Measurements from ENCODE around the gene CELA2A. TPM values are rescaled to one million over a fixed set of nuclear protein-coding genes. Genes with fewer than 3 reads are reported as not detected.
A peak's percentile ranks its signal among the peaks of the same experiment; 100 is the strongest.
"Not testable (repeated sequence)": the region's sequence is repeated elsewhere in the genome, so short reads cannot be mapped to it uniquely, and the experiment has no call there.

Gene CELA2A
- total and polyA plus RNA-seq, 5 experiments from 2014 or later = not detected

DNA sequence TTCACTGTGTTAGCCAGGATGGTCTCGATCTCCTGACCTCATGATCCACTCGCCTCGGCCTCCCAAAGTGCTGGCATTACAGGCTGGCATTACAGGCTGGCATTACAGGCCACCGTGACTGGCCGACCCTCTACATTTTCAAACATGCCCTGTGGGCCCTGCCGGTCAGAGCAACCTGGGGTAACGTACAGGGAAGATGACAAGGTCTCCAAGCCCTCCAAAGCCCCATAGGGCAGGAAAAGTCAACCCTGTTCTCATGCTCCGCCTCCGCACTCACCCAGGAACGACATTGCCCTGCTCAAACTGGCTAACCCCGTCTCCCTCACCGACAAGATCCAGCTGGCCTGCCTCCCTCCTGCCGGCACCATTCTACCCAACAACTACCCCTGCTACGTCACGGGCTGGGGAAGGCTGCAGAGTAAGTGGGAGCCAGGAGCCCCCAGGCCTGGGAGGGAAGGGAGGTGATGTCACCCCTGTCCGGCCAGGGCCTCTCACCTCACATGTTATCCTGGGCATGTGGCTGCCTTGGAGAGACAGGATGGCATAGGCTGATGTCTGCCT, 26.5 kb downstream of the CELA2A start:
- POLR2A ChIA-PET, ATAC-seq, H3K9me3 Mint-ChIP-seq, H3K27ac Mint-ChIP-seq, H3K27me3 Mint-ChIP-seq, DNase-seq, H3K4me3 Mint-ChIP-seq, H3K4me1 Mint-ChIP-seq: not testable (repeated sequence)
- H3K36me3 Mint-ChIP-seq = peaks cover 7 to 19% (median 15%) of the 10 kb centered on the region in 3 donors

DNA sequence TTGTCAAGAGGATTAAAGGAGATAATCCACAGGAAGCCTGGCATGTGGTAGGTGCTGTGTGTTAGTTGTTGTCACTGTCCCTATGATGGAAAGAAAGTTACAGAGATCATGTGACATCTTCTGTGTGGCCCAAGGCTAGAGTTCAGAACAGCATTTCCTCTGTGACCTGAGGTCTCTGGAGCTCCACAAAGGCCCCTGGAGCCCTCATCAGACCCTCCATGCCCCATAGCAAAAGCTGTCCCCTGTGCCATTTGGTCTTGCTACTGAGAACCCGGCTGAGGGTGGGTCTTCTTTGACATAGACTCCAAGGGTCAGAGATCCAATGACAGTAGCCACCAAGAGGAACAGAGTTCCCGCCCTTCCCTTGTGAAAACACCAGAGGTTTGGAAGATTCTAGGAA, 27.4 kb downstream of the CELA2A start:
- H3K27ac Mint-ChIP-seq = no peak overlapping the region
- ATAC-seq = no peak
- H3K4me3 Mint-ChIP-seq = no peak overlapping the region
- POLR2A ChIA-PET = no interaction called here
- no peak for DNase-seq
- H3K36me3 Mint-ChIP-seq = peaks cover 7 to 19% (median 15%) of the 10 kb centered on the region in 3 donors
- H3K4me1 Mint-ChIP-seq = no peaks in the 10 kb centered on the region
- H3K27me3 Mint-ChIP-seq = no peaks in the 10 kb centered on the region
- no peaks in the 10 kb centered on the region for H3K9me3 Mint-ChIP-seq

DNA sequence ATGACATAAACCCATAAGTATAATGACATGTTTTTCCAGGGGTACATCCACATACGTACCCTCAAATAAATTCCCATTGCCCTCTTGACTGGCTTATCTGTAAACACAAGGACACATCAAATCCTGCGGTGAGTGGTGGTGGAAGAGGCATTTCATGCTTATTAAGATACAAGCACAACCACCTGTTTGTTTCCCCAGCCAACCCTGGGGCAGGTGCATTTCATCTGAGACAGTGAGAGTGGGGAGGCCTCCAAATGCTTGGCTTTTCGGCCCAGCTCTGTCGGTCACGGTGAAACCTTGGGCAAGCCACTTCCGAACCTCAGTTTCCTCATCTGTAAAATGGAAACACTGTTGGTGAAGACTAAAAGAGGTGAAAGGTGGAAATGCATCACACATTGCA, 27.9 kb downstream of the CELA2A start:
- H3K4me1 Mint-ChIP-seq, DNase-seq, H3K9me3 Mint-ChIP-seq, H3K4me3 Mint-ChIP-seq, H3K27ac Mint-ChIP-seq, ATAC-seq, POLR2A ChIA-PET, H3K27me3 Mint-ChIP-seq: not testable (repeated sequence)
- H3K36me3 Mint-ChIP-seq = peaks cover 7 to 19% (median 16%) of the 10 kb centered on the region in 3 donors

DNA sequence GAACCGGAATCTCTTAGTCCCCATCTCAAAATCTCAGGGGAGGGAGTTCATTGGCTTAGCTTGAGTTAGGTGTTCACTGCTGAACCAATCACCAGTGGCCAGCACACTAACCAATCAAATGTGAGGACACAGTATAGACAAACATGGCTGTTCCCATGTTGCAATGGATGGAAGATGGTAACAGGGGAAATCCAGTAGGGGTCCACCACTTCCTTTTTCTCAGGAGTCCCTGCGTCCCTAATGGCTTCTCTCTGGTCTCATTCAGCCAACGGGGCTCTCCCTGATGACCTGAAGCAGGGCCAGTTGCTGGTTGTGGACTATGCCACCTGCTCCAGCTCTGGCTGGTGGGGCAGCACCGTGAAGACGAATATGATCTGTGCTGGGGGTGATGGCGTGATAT, 29.1 kb downstream of the CELA2A start:
- POLR2A ChIA-PET = no interaction called here
- H3K4me1 Mint-ChIP-seq = no peaks in the 10 kb centered on the region
- DNase-seq (no peak), ATAC-seq (no peak)
- H3K27ac Mint-ChIP-seq = no peak overlapping the region
- no peaks in the 10 kb centered on the region for H3K9me3 Mint-ChIP-seq
- H3K36me3 Mint-ChIP-seq = peaks cover 7 to 27% (median 23%) of the 10 kb centered on the region in 3 donors
- H3K27me3 Mint-ChIP-seq = no peaks in the 10 kb centered on the region
- no peak overlapping the region for H3K4me3 Mint-ChIP-seq

DNA sequence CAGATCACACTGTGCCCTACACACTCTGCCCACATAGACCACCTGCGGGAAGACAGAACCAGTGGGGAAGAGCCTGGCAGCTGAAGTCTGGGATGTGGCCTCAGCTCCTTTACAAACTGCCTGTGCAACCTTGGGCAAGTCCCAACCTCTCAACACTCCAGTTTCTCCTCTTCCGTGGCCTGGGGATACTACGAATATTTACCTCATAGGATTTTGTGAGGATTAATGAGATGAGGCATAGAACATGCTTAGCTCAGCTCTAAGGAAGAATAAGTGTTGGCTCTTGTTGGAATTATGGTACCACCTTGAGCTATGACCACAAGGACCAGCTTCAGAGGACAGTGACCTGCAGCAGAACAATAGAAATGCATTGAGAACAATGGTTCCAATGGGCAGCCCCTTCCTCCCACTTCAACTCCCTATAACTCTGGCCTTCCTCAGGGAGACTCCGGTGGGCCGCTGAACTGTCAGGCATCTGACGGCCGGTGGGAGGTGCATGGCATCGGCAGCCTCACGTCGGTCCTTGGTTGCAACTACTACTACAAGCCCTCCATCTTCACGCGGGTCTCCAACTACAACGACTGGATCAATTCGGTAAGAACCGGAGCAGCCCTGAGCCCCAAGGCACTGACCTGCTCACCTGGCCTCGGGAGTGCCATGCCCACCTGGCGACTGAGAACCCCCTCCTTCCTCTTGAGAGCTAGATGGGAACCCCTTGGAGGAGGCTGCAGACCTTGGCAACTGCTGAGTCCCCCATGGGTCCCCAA, 30.5 kb downstream of the CELA2A start:
- H3K4me1 Mint-ChIP-seq, DNase-seq, ATAC-seq, H3K9me3 Mint-ChIP-seq, H3K27me3 Mint-ChIP-seq, POLR2A ChIA-PET, H3K4me3 Mint-ChIP-seq: not testable (repeated sequence)
- peak overlapping the region in 1 of 10 donors; percentile 74 for H3K27ac Mint-ChIP-seq
- H3K36me3 Mint-ChIP-seq = peaks cover 7 to 37% (median 34%) of the 10 kb centered on the region in 3 donors

DNA sequence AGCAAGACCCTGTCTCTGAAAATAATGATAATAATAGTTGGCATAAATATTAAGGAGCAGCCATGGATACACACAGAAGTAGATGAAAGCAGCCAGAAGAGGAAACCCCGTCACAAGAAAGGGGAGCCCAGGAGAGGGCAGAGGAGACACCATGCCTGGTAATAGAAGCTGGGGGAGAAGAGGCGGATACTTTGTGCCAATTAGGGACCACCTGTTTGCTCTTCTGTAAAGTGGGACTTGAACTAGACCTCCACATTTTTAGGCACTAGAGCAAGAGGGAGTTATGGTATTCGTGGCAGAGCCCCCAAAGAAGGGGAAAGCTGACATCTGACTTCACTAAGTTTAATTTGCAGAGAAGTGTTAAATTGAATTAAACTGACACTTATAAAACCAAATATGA, 31.8 kb downstream of the CELA2A start:
- Mint-ChIP-seq H3K4me1 (no peaks in the 10 kb centered on the region), H3K9me3 (no peaks in the 10 kb centered on the region)

DNA sequence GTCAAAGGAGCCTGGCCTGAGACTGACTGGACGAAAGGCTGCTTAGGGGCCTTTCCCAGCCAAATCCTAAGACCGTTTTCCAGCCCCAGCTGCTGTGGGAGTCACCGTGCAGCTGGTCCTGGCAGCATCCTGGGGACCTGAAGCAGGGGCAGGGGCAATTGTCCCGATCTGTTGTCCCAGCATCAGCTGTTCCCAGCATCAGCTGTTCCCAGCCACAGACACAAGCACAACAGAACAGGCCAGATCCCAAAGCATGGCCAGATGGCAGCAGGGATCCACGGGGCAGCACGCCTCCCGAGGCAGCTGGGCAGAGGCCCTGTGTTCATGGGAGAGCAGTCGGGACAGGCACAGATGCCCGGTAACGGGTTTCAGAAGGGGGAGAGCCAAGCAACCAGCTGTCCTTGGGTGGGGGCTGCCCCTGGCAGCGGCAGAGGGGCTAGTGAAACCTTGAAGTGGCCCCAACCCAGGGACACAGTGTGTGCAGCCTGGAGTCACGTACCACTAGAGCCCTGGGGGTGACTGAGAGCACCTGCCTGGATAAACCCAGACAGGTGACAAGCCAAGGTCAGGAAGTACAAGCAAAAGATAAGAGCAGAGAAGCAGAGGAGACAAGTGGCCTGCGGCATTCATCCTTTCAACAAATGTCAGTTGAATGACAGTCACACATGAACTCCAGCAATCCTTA, 32.7 kb downstream of the CELA2A start:
- Mint-ChIP-seq H3K9me3 (no peaks in the 10 kb centered on the region), H3K27me3 (no peaks in the 10 kb centered on the region), H3K4me3 (no peak overlapping the region), H3K27ac (no peak overlapping the region), H3K36me3 (peaks cover 11 to 52% (median 35%) of the 10 kb centered on the region in 3 donors), H3K4me1 (no peaks in the 10 kb centered on the region)
- ATAC-seq (no peak), DNase-seq (no peak)
- POLR2A ChIA-PET = no interaction called here

More for the DNA sequence above, 31.8 kb downstream of the CELA2A start:
- no peak overlapping the region for H3K4me3 Mint-ChIP-seq
- ATAC-seq = no peak
- H3K27me3 Mint-ChIP-seq = no peaks in the 10 kb centered on the region
- POLR2A ChIA-PET = no interaction called here
- no peak for DNase-seq
- peak overlapping the region in 1 of 10 donors; percentile 17 for H3K27ac Mint-ChIP-seq
- H3K36me3 Mint-ChIP-seq = peaks cover 11 to 47% (median 37%) of the 10 kb centered on the region in 3 donors

DNA sequence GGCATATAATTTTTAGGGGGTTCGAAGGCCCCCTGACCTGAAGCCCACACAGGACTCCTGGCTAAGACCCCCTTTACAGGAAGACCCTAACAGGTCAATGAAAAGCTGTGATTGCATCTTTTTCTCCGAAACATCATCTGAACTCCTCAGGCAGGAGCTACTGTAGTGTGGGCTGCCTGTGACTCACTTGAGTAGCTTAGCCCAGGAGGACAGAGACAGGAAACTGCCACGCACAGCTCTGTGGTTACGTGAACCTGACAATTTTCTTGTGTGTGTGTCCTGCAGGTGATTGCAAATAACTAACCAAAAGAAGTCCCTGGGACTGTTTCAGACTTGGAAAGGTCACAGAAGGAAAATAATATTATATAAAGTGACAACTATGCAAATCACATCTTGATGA, 34.5 kb downstream of the CELA2A start:
- DNase-seq, H3K4me3 Mint-ChIP-seq, ATAC-seq, H3K4me1 Mint-ChIP-seq, H3K9me3 Mint-ChIP-seq, H3K27ac Mint-ChIP-seq, H3K27me3 Mint-ChIP-seq: not testable (repeated sequence)
- peaks cover 11 to 63% (median 37%) of the 10 kb centered on the region in 3 donors for H3K36me3 Mint-ChIP-seq
- POLR2A ChIA-PET = interaction anchor here (0.5 kb wide), 1 partner anchor 233 kb away, joined by 3 read pairs; no protein-coding TSS in a partner anchor

DNA sequence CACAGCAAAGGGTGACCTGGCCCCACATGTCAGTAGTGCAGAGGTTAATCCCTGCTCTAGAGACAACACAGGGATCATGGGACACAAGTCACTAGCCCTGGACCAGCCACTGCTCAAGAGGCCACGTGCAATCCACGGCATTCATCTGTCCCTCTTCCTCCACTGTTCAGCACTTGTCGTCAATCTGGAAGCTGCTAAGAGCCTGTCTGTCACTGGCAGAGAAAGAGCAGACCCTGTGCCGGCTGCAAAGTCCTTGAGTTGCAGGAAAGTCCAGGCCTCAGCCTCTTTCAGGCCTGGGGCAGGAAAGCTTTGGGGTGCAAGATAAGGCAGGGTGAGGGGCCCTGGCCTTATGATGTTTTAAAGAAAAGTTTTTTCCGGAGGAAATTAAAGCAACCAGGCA, 36.1 kb downstream of the CELA2A start:
- H3K4me3 Mint-ChIP-seq = no peak overlapping the region
- peaks cover 0 to 1% (median 0%) of the 10 kb centered on the region in 9 donors for H3K9me3 Mint-ChIP-seq
- H3K27me3 Mint-ChIP-seq = no peaks in the 10 kb centered on the region
- no peak for ATAC-seq
- POLR2A ChIA-PET = no interaction called here
- no peak overlapping the region for H3K27ac Mint-ChIP-seq
- H3K4me1 Mint-ChIP-seq = no peaks in the 10 kb centered on the region
- no peak for DNase-seq
- peaks cover 4 to 69% (median 38%) of the 10 kb centered on the region in 3 donors for H3K36me3 Mint-ChIP-seq

DNA sequence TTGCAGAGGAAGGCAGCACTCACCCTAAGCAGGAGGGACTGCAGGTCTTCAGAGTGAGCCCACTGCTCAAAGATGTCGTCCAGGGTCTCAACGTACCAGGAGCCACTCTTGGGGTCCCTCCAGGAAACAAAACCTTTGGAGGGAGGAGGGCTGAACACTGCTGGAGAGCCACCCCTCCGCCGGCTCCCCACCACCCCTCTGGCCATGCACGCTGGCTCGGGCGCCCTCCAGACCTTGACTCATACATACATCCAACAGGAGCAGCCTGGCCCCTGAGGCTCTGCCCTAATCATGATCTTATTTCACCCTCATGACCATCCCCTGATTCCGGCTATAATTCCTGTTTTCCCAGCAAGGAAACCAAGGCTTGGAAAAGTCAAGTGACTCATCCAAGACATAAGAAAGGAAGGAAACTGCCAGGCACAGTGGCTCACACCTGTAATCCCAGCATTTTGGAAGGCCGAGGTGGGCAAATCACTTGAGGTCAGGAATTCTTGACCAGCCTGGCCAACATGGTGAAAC, 37.4 kb downstream of the CELA2A start:
- Mint-ChIP-seq H3K27ac (peak overlapping the region in 1 of 10 donors; percentile 46), H3K4me1 (no peaks in the 10 kb centered on the region), H3K4me3 (no peak overlapping the region), H3K27me3 (no peaks in the 10 kb centered on the region), H3K9me3 (peaks cover 0 to 2% (median 0%) of the 10 kb centered on the region in 9 donors), H3K36me3 (peaks cover 4 to 75% (median 45%) of the 10 kb centered on the region in 3 donors)
- ATAC-seq = no peak
- POLR2A ChIA-PET = interaction anchor here (0.6 kb wide), 1 partner anchor 1573 kb away, joined by 4 read pairs; no protein-coding TSS in a partner anchor
- DNase-seq = no peak

DNA sequence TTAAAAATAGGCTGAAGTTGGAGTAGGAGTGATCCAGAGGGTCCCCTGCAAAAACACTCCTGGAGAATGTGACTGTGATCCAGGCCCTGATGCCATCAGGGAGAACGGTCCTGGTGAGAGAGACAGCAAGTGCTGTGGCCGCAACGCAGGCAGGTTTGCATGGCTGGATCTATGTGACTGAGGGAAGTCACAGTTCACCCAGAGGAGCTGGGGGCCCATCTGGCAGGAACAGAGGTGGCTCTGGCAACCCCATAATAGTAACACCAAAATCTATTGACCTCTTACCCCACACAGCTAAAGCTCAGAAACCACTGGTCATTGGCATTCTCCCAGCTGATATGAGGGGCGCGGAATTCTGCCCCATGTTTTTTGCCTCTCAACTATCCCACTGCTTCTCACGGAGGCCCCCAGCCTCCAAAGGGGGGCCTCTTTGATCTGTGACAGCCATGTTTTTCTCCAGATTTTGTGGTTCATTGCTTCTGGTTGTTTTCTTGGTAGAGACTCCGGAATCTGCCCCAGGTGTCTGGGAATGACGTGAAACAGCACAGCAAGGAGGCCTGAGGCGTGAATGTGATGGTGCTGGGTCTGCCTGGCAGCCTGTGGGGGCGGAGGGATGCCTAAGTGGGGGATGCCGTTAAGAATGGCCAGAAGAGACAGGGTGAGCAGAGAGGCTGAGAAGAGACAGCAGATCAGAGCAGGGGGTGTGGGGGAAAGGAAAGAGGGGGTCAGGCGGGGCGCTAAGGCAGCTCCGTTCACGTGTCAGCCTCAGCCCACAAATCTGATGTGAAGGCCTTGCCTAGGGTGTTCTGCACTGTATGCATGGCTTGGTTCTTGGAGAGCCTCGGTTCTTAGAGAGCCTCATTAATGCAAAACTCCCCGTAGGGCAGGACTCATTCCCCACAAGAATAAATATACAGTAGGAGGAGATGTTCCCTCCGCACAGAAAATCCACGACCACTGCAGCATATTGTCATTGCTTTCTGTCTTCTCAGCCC, 43.9 kb downstream of the CELA2A start:
- Mint-ChIP-seq H3K36me3 (peaks cover 0 to 59% (median 23%) of the 10 kb centered on the region in 3 donors), H3K9me3 (peaks cover 0 to 2% (median 0%) of the 10 kb centered on the region in 9 donors), H3K27ac (peak overlapping the region in 1 of 10 donors; percentile 75), H3K4me1 (no peaks in the 10 kb centered on the region), H3K4me3 (no peak overlapping the region), H3K27me3 (no peaks in the 10 kb centered on the region)
- ATAC-seq = no peak
- no peak for DNase-seq
- POLR2A ChIA-PET = interaction anchor here (0.6 kb wide), 1 partner anchor 91 kb away, joined by 4 read pairs; no protein-coding TSS in a partner anchor
